Duodenal mucosa (tissue), 2 donors: Measurements from ENCODE around the gene LGMN.
"Not testable (repeated sequence)": the region's sequence is repeated elsewhere in the genome, so short reads cannot be mapped to it uniquely, and the experiment has no call there.

Experiments used
- H3K27ac ChIP-seq: one replicate; pipeline ENCODE4 v1.7.0; 2013; ENCODE audit warnings: low read depth, low read length
- H3K27me3 ChIP-seq, 2 donors: one replicate each; pipeline ENCODE4 v1.7.0; 2013; ENCODE audit warnings: low read length in 2 of 2, control low read depth in 1 of 2; ENCODE audit not compliant: insufficient read depth in 2 of 2, control insufficient read depth in 1 of 2
- H3K36me3 ChIP-seq, 2 donors: one replicate each; pipeline ENCODE4 v1.7.0; 2013; ENCODE audit warnings: low read length in 2 of 2, control low read depth in 1 of 2; ENCODE audit not compliant: insufficient read depth in 2 of 2, control insufficient read depth in 1 of 2
- H3K4me1 ChIP-seq, 2 donors: one replicate each; pipeline ENCODE4 v1.7.0; 2013; ENCODE audit warnings: low read length in 2 of 2, control low read depth in 1 of 2; ENCODE audit not compliant: insufficient read depth in 2 of 2, control insufficient read depth in 1 of 2
- H3K4me3 ChIP-seq, 2 donors: one replicate each; pipeline ENCODE4 v1.7.0; 2013; ENCODE audit warnings: low read length in 2 of 2, low read depth in 1 of 2
- H3K9ac ChIP-seq, 2 donors: one replicate each; pipeline ENCODE4 v1.7.0; 2013; ENCODE audit warnings: low read length in 2 of 2, low read depth in 1 of 2
- H3K9me3 ChIP-seq, 2 donors: one replicate each; pipeline ENCODE4 v1.7.0; 2013; ENCODE audit warnings: low read length in 2 of 2, control low read depth in 1 of 2; ENCODE audit not compliant: control insufficient read depth in 1 of 2

LGMN gene

DNA sequence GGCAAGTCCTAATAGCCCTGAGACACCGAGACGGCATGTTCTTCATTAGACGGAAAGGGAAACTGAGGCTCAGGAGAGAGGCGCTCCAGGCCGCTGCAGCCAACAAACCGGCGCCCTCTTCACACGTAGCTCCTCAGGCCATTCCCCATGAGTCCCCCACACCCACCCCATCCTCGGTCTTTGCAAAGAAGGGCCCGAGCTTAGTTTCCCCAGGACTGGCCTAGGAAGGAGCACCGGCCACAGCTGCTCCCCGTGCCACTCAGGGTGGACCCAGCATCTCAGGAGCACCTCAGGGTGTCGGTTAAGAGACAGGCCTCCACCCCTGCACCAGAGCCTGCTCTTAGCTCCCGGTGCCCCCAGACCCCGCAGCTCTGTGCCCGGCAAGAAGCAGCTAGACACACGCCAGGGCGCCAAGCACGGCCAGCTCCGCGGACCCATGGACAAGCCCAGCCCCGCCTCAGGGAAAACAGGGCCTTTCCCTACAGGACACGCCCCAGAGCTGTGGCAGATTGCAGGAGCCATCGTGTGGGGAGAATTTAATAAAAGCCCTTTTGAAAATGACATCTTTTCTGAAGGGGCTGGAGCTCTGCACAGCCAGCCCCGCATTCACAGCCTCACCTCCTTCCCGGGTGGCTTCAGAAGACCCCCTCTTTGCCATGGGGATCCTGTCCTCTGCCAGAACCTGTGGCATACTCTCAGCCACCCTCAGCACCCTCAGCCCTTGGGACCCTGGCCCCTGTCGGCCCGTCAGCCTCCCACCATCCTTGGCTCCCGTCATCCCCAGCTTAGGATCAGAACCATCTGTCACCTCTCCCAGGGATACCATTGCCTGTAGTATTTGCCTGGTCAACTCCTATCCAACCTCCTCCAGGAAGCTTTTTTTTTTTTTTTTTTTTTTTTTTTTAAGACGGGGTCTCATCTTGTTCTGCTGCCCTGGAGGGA, 59.7 kb downstream of the LGMN start:
- peaks cover 19 to 25% of the 10 kb centered on the region in 2 donors for H3K4me1 ChIP-seq
- no peak overlapping the region for H3K4me3 ChIP-seq
- no peaks in the 10 kb centered on the region for H3K27me3 ChIP-seq
- H3K36me3 ChIP-seq, result peaks cover 0 to 12% of the 10 kb centered on the region in 2 donors
- no peaks in the 10 kb centered on the region for H3K9me3 ChIP-seq
- H3K27ac ChIP-seq, result no peak overlapping the region
- H3K9ac ChIP-seq, result no peak overlapping the region

DNA sequence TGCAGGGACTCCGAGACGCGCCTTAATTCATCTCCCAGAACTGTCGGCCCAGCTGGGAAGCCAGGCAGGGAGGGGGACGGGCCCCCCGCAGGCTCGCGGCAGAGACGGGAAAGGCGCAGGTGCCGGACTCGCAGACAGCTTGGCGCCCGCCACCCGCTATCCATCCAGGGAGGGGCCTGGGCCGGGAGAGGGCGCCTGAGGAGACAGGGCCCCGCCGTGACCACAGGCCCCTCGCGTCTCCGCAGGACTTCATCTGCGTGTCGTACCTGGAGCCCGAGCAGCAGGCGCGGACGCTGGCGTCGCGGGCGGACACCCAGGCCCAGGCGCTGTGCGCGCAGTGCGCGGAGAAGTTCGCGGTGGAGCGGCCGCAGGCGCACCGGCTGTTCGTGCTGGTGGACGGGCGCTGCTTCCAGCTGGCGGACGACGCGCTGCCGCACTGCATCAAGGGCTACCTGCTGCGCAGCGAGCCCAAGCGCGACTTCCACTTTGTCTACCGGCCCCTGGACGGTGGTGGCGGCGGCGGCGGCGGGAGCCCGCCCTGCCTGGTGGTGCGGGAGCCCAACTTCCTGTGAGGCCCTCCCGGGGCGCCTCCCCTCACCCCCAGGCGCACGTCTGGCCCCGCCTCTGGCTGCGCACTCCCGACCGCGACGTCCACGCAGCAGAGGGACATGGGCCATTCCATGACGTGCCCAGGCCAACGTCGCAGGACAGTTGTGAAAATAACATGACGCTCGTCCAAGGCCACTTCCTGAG, 60.6 kb downstream of the LGMN start:
- Histone ChIP-seq H3K4me1 (peaks cover 13 to 19% of the 10 kb centered on the region in 2 donors), H3K27ac (no peak overlapping the region), H3K27me3 (no peaks in the 10 kb centered on the region), H3K9ac (no peak overlapping the region), H3K4me3 (peak overlapping the region in 1 of 2 donors; percentile 43), H3K9me3 (no peaks in the 10 kb centered on the region), H3K36me3 (peaks cover 0 to 12% of the 10 kb centered on the region in 2 donors)

DNA sequence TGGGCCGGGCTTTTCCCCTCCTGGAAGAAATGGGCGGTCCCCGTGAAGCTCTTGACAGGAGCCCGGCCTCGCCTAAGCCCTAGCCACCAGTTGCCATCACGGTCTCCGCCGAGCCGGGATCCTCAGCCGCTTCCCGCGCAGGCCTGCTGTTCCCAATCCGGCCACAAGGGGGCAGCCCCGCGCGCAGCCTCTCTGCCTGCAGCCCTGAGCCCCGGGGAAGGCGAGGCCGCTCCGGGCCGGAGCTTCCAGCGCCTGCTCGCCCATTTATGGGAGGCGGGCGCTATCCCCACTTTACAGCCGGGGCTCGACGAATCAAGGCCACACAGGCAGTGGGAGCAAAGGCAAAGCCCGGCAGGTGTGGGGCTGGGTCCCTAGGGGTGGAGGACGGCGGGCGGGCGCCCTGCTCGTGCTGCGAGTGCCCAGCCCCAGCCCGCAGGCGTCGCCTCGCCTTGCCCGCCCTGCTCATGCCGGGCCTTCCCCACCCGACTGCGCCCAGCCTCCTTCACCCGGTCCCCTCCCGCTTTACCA, 61.5 kb downstream of the LGMN start:
- Histone ChIP-seq H3K27me3 (no peaks in the 10 kb centered on the region), H3K4me1 (peaks cover 5 to 13% of the 10 kb centered on the region in 2 donors), H3K27ac (no peak overlapping the region), H3K4me3 (peak overlapping the region; percentile 45 to 47), H3K9ac (no peak overlapping the region), H3K9me3 (no peaks in the 10 kb centered on the region), H3K36me3 (peaks cover 0 to 16% of the 10 kb centered on the region in 2 donors)

DNA sequence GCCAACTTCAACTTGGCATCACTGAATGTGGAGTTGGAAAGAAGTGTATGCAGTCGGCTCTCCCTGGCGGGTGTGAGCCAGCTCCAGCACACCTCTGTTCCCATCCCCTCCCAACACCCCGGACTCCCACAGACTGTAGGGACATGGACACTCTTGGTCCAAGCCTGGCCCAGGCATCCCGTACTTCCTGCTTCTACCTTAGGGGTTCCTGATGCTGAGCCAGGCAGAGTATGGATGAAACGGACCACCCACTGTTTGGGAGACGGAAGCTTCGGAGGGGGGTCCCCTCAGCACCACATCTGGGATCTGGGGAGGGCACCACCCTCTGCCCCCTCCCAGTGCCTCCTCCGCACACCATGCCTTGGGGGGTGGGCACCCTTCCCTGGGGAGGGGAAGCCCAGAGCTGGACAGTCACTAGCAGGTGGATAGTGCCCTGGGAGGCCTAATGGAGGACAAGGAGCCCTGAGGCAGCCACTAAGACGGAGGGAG, 62.0 kb downstream of the LGMN start:
- H3K4me1 ChIP-seq, result peaks cover 5 to 13% of the 10 kb centered on the region in 2 donors
- no peak overlapping the region for H3K4me3 ChIP-seq
- H3K27ac ChIP-seq, result no peak overlapping the region
- no peak overlapping the region for H3K9ac ChIP-seq
- H3K9me3 ChIP-seq, result no peaks in the 10 kb centered on the region
- no peaks in the 10 kb centered on the region for H3K27me3 ChIP-seq
- peaks cover 0 to 16% of the 10 kb centered on the region in 2 donors for H3K36me3 ChIP-seq

DNA sequence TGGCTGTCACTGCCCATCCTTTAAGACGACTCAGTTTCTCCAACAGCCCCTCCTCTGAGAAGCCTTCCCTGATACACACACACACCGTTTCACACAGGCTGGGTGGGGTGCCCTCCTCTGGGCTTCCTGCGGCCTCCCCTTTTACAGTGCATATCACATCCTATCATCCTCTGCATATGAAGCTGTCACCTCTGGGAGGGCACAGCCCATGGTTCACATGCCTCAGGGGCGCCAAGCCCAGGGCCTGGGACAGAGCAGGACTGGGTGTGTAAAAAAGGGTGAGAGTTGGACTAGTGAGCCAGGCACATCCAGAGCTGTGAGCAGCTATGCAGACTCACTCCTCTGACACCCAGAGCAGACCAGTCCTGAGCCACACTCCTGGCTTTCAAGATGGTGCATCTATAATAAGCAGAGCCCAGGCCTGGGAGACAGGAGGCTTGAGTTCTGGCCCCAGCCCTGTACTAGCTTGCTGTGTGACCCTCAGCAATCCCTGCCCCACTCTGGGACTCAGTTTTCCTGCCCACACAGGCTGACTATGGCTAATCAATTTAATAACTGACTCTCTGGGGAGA, 62.6 kb downstream of the LGMN start:
- peaks cover 8 to 16% of the 10 kb centered on the region in 2 donors for H3K4me1 ChIP-seq
- H3K9me3 ChIP-seq, result no peaks in the 10 kb centered on the region
- H3K27me3 ChIP-seq, result no peaks in the 10 kb centered on the region
- H3K36me3 ChIP-seq, result peaks cover 0 to 16% of the 10 kb centered on the region in 2 donors
- no peak overlapping the region for H3K27ac ChIP-seq
- no peak overlapping the region for H3K9ac ChIP-seq
- H3K4me3 ChIP-seq, result no peak overlapping the region

DNA sequence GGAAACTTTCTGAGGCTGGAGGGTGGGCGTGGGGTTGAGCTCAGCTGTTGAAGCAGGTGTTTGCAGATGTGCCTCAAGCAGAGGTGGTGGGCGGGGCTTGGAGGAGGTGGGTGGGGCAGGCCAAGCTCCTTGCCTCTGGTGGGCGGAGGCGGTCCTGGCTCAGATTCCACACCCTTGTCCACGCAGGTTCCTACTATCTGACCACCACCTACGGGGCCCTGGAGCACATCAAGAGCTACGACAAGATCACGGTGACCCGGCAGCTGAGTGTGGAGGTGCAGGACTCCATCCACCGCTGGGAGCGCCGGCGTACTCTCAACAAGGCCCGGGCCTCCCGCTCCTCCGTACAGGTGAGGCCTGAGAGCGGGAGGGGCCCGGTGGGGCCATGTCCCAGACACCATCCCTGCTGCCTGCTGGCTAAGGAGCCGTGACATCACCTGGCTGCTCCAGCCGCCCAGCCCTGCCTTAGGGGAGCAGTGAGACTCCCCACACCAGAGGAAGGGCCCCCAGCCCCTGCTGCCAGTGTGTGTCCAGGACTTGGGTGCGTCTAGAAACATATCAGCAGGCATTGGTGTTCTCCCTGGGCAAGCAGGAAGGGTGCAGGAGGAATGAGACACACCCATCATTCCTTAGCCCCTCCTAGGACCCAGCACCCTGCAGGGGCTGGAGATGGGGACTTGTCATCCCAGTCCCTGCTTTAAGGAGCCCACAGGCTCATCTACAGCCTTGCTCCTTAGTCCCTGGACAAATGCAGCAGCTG, 63.4 kb downstream of the LGMN start:
- Histone ChIP-seq H3K4me3 (no peak overlapping the region), H3K27me3 (no peaks in the 10 kb centered on the region), H3K36me3 (peaks cover 0 to 17% of the 10 kb centered on the region in 2 donors), H3K9ac (no peak overlapping the region), H3K27ac (no peak overlapping the region), H3K4me1 (peaks cover 8 to 16% of the 10 kb centered on the region in 2 donors), H3K9me3 (no peaks in the 10 kb centered on the region)

DNA sequence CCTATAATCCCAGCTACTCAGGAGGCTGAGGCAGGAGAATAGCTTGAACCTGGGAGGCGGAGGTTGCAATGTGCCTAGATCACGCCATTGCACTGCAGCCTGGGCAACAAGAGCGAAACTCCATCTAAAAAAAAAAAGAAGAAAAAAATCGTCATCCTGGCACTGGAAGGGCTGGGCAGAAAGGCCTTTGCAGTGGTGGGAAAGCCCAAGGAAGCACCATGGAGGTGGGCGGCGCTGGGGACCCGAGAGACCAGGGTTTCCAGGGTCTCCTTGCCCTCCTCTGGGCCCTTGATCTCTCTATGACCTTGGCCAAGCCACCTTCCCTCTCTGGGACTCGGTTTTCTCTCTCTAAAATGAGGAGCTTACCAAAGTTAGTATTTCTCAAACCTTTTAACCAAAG, 65.4 kb downstream of the LGMN start:
- H3K27me3 ChIP-seq, result no peaks in the 10 kb centered on the region
- H3K9ac ChIP-seq, result no peak overlapping the region
- H3K4me3 ChIP-seq, result no peak overlapping the region
- H3K36me3 ChIP-seq, result peaks cover 3 to 35% of the 10 kb centered on the region in 2 donors
- H3K4me1 ChIP-seq, result peaks cover 8 to 13% of the 10 kb centered on the region in 2 donors
- H3K9me3 ChIP-seq, result no peaks in the 10 kb centered on the region
- no peak overlapping the region for H3K27ac ChIP-seq

DNA sequence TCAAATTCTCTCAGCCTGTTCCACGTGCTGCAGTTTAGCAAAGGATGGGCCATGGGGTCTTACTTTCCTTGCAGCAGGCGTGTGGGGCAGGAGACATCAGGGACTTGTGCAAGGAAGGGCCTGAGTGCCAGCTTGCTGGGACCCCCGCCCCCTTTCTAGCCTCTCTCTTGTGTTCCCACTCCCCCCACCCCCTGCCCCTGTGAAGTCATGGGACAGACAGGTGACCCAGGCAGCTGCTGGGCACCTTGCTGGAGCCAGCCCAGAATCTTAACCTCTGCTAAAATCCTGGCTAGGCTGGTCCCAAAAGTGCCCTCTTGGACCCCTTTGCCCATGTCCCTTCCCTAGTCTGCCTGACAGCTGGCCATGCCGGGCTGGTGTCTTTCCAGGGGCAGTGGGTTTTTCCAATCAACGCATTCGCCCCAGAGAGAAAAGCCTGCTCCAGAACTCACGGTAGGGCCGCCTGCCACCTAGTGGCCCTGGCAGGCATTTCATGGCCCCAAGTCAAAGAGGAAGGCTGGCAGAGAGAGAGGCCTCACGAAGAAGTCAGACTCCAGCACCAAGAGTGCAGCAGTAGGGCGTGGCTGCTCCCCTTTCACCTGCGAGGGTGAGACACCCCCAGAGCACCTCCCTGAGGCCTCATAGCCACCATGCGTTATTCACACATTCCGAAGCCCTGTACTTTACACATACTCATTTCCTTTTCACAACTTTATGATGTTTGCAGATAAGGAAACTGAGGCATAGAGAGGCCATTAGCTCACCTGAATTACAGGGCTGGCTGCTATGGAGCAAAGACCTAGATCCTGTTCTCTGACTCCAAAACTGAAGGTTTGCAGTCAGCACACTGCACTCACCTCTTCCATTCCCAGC, 67.4 kb downstream of the LGMN start:
- Histone ChIP-seq H3K9me3 (no peaks in the 10 kb centered on the region), H3K4me1 (peaks cover 3 to 10% of the 10 kb centered on the region in 2 donors), H3K4me3 (no peak overlapping the region), H3K27ac (no peak overlapping the region), H3K27me3 (no peaks in the 10 kb centered on the region), H3K36me3 (peaks cover 3 to 53% of the 10 kb centered on the region in 2 donors), H3K9ac (peak overlapping the region; percentile 28 to 44)

DNA sequence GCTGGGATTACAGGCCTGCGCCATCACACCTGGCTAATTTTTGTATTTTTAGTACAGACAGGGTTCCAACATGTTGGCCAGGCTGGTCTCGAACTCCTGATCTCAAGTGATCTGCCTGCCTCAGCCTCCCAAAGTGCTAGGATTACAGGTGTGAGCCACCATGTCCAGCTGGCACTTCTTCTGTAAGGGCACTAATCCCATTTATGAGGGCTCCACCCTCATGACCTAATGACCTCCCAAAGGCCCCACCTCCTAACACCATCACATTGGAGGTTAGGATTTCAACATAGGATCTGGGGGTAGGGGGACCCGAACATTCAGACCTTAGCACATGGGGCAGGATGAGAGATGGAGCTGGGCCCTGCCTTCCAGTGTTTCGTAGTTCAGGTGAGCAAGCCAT, 68.1 kb downstream of the LGMN start:
- not testable (repeated sequence) for H3K27me3 ChIP-seq, H3K9me3 ChIP-seq, H3K4me3 ChIP-seq, H3K27ac ChIP-seq, H3K9ac ChIP-seq
- H3K4me1 ChIP-seq, result peaks cover 3 to 10% of the 10 kb centered on the region in 2 donors
- peaks cover 3 to 48% of the 10 kb centered on the region in 2 donors for H3K36me3 ChIP-seq
